ENCODE measurements around the gene SEZ6L2. TPM values are rescaled to one million over a fixed set of nuclear protein-coding genes. Genes with fewer than 3 reads are reported as not detected.
"Not testable (repeated sequence)": the region's sequence is repeated elsewhere in the genome, so short reads cannot be mapped to it uniquely, and the experiment has no call there.

The SEZ6L2 gene
- total RNA-seq, 1 donor from 2014 or later: 2.9 TPM

- not testable (repeated sequence) for DNase-seq
Measured at GRCh38 chr16:29909851-29910250, 10.5 kb upstream of the SEZ6L2 start.

GRCh38 chr16:29909391-29909790 is 10.0 kb upstream of the SEZ6L2 start:
- DNase-seq: no peak

- no peak for DNase-seq
Measured at GRCh38 chr16:29908719-29909220, 9.4 kb upstream of the SEZ6L2 start.

- DNase-seq: no peak
Measured at GRCh38 chr16:29907973-29908372, 8.6 kb upstream of the SEZ6L2 start.

GRCh38 chr16:29906520-29907244 is 7.3 kb upstream of the SEZ6L2 start:
- no peak for DNase-seq

- DNase-seq: no peak
Measured at GRCh38 chr16:29905668-29906067, 6.3 kb upstream of the SEZ6L2 start.

- DNase-seq: no peak
Measured at GRCh38 chr16:29904947-29905346, 5.6 kb upstream of the SEZ6L2 start.

GRCh38 chr16:29903590-29903989 is 4.2 kb upstream of the SEZ6L2 start:
- DNase-seq: no peak

GRCh38 chr16:29901607-29901945 is 2.2 kb upstream of the SEZ6L2 start:
- DNase-seq: no peak

- DNase-seq: no peak
Measured at GRCh38 chr16:29900888-29901606, 1.7 kb upstream of the SEZ6L2 start.

GRCh38 chr16:29900102-29900887 is 945 bp upstream of the SEZ6L2 start, which contains the start of gene ASPHD1:
TSS of gene ASPHD1 (plus strand) at chr16:29900488. CDS start at chr16:29900972, 484 bp downstream.
- peak; percentile 36 for DNase-seq

- DNase-seq: no peak
Measured at GRCh38 chr16:29898804-29899515, 390 bp downstream of the SEZ6L2 start.

GRCh38 chr16:29898135-29898803 is 1.1 kb downstream of the SEZ6L2 start:
- no peak for DNase-seq

- no peak for DNase-seq
Measured at GRCh38 chr16:29897333-29897732, 2.0 kb downstream of the SEZ6L2 start.

GRCh38 chr16:29896841-29897240 is 2.5 kb downstream of the SEZ6L2 start:
- no peak for DNase-seq

- DNase-seq: no peak
Measured at GRCh38 chr16:29894352-29894751, 5.0 kb downstream of the SEZ6L2 start.

- DNase-seq: no peak
Measured at GRCh38 chr16:29893553-29893952, 5.8 kb downstream of the SEZ6L2 start.

GRCh38 chr16:29892458-29892813 is 6.9 kb downstream of the SEZ6L2 start:
- DNase-seq: no peak

- no peak for DNase-seq
Measured at GRCh38 chr16:29891525-29892457, 7.6 kb downstream of the SEZ6L2 start.

GRCh38 chr16:29889372-29889771 is 10.0 kb downstream of the SEZ6L2 start:
- not testable (repeated sequence) for DNase-seq

- no peak for DNase-seq
Measured at GRCh38 chr16:29883987-29884386, 15.4 kb downstream of the SEZ6L2 start.
